GM23338 (cell line): ENCODE data around the gene CPT1A.

Source experiments
- CTCF ChIP-seq, 2 experiments: fragments of 200-600 bp in 1 of 2; sonication (generic) in 1 of 2; conservative IDR thresholded peaks; 2 replicates each; pipeline versions ENCODE4 v1.5.1 to v1.6.1; 2016 to 2017; ENCODE audit warnings: antibody characterized with exemption in 2 of 2, low read depth in 2 of 2, mild to moderate bottlenecking in 2 of 2, moderate library complexity in 1 of 2
- EZH2 ChIP-seq: fragments of 200-600 bp; sonication (generic); IDR thresholded peaks from one replicate; pipeline ENCODE4 v1.8.0; 2017; ENCODE audit warnings: antibody characterized with exemption, mild to moderate bottlenecking, low read depth; ENCODE audit not compliant: unreplicated experiment
- EZH2phosphoT487 ChIP-seq: fragments of 200-600 bp; sonication (generic); IDR thresholded peaks from one replicate; pipeline ENCODE4 v1.8.1; 2018; ENCODE audit warnings: antibody characterized with exemption; ENCODE audit not compliant: unreplicated experiment
- JUNB ChIP-seq: IDR thresholded peaks from one replicate; pipeline ENCODE4 v1.6.1; 2016; ENCODE audit warnings: antibody characterized with exemption; ENCODE audit not compliant: unreplicated experiment
- POLR2AphosphoS5 ChIP-seq: IDR thresholded peaks from 2 replicates; pipeline ENCODE4 v1.6.1; 2016; ENCODE audit warnings: antibody characterized with exemption, low read depth
- TF ChIP-seq, protein P1 (sequence below): IDR thresholded peaks from one replicate; pipeline ENCODE4 v1.6.1; 2018; ENCODE audit warnings: antibody characterized with exemption; ENCODE audit not compliant: unreplicated experiment

DNA sequence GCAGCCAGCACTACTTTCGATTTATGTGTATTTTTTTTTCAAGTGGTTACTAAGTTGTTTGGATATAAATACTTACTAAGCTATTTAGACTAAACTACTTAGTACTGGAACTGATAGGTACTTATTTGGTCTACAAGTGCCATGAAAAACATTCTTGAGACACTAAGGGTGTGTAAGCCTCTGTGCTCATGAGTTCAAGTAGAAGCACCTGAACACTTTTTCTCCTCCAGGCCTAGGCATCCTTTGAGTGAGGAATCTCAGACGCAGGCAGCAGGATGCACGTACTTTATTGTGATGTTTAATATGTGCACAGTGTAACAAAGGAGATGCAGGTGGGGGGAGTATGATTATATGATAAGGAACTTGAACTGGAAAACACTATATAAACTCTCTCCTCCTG is 98.2 kb downstream of the CPT1A start:
- TF ChIP-seq CTCF (conservative IDR thresholded peaks at IDR 0.05; ENCODE audit: low read depth in 2 of 2): no peak
- no peak for TF ChIP-seq POLR2AphosphoS5
- TF ChIP-seq, protein P1, sequence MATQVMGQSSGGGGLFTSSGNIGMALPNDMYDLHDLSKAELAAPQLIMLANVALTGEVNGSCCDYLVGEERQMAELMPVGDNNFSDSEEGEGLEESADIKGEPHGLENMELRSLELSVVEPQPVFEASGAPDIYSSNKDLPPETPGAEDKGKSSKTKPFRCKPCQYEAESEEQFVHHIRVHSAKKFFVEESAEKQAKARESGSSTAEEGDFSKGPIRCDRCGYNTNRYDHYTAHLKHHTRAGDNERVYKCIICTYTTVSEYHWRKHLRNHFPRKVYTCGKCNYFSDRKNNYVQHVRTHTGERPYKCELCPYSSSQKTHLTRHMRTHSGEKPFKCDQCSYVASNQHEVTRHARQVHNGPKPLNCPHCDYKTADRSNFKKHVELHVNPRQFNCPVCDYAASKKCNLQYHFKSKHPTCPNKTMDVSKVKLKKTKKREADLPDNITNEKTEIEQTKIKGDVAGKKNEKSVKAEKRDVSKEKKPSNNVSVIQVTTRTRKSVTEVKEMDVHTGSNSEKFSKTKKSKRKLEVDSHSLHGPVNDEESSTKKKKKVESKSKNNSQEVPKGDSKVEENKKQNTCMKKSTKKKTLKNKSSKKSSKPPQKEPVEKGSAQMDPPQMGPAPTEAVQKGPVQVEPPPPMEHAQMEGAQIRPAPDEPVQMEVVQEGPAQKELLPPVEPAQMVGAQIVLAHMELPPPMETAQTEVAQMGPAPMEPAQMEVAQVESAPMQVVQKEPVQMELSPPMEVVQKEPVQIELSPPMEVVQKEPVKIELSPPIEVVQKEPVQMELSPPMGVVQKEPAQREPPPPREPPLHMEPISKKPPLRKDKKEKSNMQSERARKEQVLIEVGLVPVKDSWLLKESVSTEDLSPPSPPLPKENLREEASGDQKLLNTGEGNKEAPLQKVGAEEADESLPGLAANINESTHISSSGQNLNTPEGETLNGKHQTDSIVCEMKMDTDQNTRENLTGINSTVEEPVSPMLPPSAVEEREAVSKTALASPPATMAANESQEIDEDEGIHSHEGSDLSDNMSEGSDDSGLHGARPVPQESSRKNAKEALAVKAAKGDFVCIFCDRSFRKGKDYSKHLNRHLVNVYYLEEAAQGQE: no peak
- no peak for TF ChIP-seq EZH2phosphoT487
- TF ChIP-seq EZH2: no peak
- no peak for TF ChIP-seq JUNB
